Epithelial cell of esophagus (primary cell): ENCODE data around the gene LSS.

Experiments
- DNase-seq: peaks from one replicate; pipeline ENCODE4 v3.0.0; 2010; ENCODE audit warnings: low read depth
- H3K4me3 ChIP-seq: 2 replicates; pipeline ENCODE4 v1.5.1; 2011; ENCODE audit warnings: mild to moderate bottlenecking, low read length, control low read depth
- CTCF ChIP-seq: IDR thresholded peaks from 2 replicates; pipeline ENCODE4 v1.5.1; 2011; ENCODE audit warnings: low read depth, mild to moderate bottlenecking, low read length, control low read depth, inconsistent platforms; ENCODE audit not compliant: insufficient read depth; ENCODE audit errors: missing control alignments

LSS gene

DNA sequence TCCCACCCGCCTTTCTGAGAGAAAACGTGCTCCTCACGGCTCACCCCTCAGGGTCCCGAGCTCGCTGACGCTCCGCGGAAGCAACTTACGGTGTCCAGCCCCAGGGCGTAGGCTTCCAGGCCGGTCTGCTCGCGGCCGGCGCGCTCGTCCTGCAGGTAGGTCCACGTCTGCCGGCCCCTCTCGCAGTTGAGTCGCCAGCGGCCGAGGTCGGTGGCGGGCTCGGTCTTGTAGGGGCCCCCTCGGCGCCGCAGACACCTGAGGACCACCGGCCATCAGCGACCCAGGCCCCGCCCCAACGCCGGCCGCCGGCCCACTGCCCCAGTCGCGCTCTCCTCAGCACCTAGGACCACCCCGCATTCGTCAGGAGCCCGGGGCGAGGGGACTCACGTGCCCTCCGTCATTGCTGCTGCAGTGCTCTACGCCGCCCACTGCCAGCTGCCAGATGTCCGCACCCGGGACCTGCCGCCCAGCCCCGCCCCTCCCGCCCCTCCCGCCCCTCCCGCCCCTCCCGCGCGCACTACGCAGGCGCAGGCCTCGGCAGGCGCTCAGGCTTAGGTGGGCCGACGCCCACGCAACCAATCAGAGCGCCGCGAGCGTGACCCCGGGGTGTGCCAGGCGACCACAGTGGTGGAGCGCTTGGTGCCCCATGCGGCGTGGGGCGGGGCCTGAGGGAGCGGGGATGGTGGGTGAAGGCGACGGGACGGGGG is at the start of gene LSS:
Gene LSS, minus strand, starts transcription at position 430 of the 707 bp plus-strand sequence. Its CDS starts 29 bp downstream, at position 401.
- TF ChIP-seq CTCF: no peak
- peak; percentile 99 for DNase-seq
- peak within 1 kb of the TSS; percentile 74 for H3K4me3 ChIP-seq

DNA sequence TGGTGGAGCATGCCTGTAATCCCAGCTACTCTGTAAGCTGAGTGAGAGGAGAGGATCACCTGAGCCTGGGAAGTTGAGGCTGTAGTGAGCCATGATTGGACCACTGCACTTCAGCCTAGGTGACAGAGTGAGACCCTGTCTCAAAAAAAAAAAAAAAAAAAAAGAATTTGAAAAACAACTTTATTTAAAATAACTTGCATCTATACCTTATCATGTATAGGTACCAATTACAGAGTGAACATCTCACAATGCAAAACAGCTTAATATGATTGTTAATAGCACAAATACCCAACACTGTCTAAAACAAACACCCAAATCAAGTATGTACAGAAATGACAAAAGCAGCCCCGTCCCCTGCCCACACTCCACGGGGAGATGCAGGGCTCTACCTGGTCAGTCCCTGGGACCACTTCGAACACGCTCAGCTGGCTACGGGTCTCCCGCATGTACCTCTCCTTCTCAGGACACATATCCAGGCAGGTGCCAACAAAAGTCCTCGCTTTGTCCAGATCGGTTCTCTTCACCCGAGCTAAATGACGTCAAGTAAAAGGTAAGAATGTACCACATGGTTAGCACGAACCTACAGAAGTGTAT is 46.3 kb upstream of the LSS start:
- no peak for DNase-seq
- H3K4me3 ChIP-seq: no peak overlapping the region
- TF ChIP-seq CTCF: no peak

DNA sequence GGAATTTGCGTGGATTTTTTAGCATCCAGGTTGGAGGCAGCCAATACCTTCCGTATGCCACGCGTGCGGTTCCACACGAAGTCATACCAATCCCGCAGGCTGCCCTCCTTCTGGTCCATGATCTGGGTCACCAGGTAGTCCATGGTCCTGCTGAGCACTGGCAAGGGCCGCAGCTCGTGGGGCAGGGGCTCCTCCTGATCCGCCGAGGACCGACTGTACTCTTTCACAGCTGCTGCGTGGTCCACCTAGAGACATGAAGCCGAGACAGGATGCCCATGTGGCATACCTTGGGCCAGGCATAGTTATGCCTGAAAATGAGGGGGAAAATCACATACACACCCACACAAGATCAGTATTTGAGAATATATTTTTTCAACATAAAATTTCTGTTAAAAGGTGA is 44.8 kb upstream of the LSS start:
- DNase-seq: no peak
- no peak for TF ChIP-seq CTCF
- no peak overlapping the region for H3K4me3 ChIP-seq

- no peak overlapping the region for H3K4me3 ChIP-seq
- DNase-seq: no peak
- TF ChIP-seq CTCF: no peak
Observed at GRCh38 chr21:46269466-46269865, 40.9 kb upstream of the LSS start.

- no peak for TF ChIP-seq CTCF
- no peak overlapping the region for H3K4me3 ChIP-seq
- no peak for DNase-seq
Observed at GRCh38 chr21:46268371-46268770, 39.8 kb upstream of the LSS start.

GRCh38 chr21:46266946-46267345 is 38.4 kb upstream of the LSS start:
- no peak for DNase-seq
- H3K4me3 ChIP-seq: no peak overlapping the region
- no peak for TF ChIP-seq CTCF
